Right renal cortex interstitium (tissue), 3 donors: ENCODE results near the gene POU2AF3. TPM values are rescaled to one million over a fixed set of nuclear protein-coding genes. Genes with fewer than 3 reads are reported as not detected.

Experiments used
- DNase-seq, 3 donors: peaks; one replicate each; pipeline ENCODE4 v3.0.0-alpha.2; 2013; ENCODE audit warnings: low read depth in 3 of 3, low spot score in 2 of 3
- polyA plus RNA-seq, 3 donors: library from polyadenylated mRNA; unstranded; fragments of 120-200 nt; gene quantifications; one replicate each; pipeline ENCODE4 v1.2.1, GENCODE V29; 2013; ENCODE audit not compliant: insufficient read length in 3 of 3

POU2AF3 gene
- polyA plus RNA-seq, 3 donors, result 7.7 to 9.1 (median 8.9) TPM

- DNase-seq, result no peak
Measured at GRCh38 chr11:111327908-111328624, 29.7 kb downstream of the POU2AF3 start.

DNA sequence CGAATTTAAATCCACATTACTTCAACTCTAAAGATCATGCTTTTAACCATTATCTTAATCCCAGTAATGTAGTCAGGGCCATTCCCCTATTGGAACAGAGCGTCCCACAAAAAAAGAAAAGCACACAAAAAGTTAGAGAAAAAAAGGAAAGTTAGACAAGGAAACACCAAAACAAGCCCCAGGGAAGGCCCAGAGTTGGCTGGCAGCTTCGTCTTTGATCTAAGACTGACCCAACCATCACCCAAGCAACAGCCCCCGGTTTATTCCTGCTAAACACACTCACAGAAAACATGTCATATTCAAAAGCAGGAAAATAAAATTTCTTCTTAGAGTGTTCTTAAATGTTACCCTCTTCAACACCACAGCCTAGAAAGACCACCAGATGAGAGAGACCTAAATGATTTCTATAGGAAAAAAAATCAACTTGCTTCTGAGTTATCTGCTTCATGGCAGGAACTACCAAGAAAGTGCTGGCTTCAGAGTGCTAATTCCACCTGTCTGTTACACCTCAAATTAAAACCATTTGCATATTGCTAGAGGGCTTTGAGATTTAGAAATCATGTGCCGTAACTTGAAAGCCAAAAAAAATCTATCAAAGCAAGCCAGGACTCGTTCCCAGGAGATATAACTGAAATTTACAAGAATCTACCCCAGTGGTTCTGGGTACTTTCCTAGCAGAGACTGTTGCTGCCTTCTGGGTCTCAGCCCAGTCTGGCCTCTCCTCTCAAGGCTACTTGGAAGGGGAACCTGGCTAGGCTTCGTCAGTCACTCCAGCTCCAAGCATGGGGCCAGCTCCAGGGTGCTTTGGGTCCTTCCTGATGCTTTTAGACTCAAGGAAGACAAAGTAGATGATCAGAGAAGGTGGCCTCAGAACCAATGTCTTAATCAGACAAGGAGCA, 31.2 kb downstream of the POU2AF3 start:
- no peak for DNase-seq

GRCh38 chr11:111330234-111330893, 32.0 kb downstream of the POU2AF3 start:
- DNase-seq, result no peak

DNA sequence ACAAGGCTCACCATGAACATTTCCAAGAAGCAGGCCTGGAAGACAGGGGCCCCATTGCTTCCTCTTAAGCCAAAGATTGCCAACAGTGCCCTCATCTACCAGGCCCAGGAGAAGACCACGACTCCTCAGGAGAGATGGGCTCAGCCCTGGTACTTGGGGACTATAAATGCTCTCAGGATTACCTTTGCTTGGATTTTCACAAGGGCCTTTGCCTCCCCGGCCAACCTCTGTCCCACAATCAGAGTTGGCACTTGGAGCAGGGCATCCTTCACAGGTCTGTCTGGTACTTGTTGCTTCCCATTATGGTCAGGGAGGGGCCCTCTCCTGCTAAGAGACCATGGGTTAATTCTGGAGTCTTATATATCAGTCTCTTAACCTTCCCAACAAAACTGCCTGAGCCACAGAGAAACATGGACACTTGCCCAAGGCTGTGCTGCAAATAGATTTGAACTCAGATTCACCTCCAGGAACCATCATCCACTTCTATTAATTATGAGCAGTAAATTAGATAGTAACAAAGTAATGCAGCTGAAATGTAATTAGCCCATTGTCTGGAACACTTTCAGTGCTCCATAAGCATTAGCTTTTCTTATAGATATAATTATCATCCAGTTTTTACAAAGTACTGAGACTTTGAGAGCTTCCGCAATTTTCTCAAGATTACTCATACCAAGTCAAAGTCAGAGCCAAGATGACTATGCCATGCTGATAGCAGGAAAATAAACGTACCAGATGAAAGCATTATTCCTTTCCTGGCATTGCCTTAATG, 33.5 kb downstream of the POU2AF3 start:
- no peak for DNase-seq

DNA sequence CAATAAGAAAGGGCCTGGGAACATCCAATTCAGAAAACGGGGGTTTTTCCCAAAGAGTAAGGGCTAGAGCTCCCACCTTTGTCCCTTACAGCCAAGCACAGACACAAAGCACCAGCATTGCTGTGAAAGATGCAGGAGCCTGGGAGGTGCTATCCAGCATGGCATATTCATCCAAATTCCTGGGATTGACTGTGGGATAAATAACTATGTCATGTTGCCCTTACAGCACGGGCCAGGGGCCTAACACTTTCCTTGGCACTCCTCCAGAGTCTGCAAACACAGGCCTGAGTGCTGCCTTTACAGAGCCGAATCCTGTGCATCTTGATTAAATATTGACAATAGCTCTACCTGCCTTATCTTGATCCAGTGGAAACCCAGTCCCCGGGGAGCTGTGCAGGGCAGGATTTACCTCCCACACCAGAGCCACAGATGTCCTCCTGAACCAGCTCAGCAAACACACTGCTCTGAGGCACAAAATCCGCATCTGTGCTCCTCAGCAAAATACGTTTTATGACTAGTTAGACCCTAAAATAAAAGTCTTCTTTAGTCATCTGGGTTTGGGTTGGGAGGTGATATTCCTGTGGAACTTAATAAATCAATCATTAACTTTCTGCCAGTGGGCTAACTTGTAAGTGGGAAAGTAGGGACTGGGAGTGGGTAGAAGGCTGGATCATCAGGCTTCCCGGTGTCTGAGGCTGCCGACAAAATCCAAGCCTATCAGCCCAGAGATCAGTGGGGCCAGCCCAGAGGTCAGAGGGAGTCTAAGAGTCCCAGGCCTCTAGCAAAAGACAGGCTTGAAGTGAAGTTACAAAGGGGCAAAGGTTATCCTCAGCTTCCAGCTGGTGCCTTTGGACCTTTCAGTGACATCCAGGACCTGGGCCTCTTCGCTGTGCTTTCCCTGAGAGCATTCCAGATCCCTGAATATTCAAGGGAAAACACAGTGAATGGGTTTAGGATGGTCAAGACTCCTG, 36.5 kb downstream of the POU2AF3 start:
- no peak for DNase-seq

GRCh38 chr11:111335549-111335948, 37.2 kb downstream of the POU2AF3 start:
- DNase-seq, result no peak

DNA sequence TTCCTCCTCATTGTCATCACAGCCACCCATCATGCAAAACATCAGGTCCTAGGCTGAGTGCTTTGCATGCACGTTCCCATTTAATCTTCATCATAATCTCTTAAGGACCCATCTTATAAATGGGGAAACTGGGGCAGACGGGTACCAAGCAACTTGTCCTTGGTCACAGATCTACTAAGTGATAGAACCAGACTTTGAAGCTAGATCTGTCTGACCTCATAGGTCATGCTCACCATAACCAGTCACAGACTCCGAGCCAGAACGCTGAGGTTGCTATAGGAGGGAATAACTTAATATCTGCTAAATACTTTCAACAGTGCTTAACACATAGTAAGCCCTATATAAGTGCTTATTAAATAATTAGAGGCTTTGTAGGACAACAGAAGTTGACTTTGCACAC, 37.7 kb downstream of the POU2AF3 start:
- no peak for DNase-seq

GRCh38 chr11:111336582-111337256, 38.4 kb downstream of the POU2AF3 start:
- DNase-seq, result no peak

- no peak for DNase-seq
Measured at GRCh38 chr11:111339758-111340388, 41.5 kb downstream of the POU2AF3 start.

DNA sequence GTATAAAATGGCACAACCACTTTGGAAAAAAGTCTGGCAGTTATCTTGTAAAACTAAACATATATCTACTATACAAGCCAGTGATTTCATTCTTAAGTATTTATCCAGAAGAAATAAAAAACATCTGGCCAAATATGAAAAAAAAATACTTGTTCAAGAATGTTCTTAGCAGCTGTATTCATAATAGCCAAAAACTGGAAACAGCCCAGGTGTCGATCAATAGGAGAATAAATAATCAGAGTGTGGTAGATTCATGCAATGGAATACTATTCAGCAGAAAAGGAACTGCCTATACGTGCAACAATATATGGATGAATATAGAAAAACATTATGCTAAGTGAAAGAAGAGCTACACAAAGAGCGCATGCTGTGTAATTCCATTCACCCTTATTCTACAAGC, 44.0 kb downstream of the POU2AF3 start:
- no peak for DNase-seq

- no peak for DNase-seq
Measured at GRCh38 chr11:111344032-111344431, 45.7 kb downstream of the POU2AF3 start.

GRCh38 chr11:111347002-111347722, 48.8 kb downstream of the POU2AF3 start:
- no peak for DNase-seq

DNA sequence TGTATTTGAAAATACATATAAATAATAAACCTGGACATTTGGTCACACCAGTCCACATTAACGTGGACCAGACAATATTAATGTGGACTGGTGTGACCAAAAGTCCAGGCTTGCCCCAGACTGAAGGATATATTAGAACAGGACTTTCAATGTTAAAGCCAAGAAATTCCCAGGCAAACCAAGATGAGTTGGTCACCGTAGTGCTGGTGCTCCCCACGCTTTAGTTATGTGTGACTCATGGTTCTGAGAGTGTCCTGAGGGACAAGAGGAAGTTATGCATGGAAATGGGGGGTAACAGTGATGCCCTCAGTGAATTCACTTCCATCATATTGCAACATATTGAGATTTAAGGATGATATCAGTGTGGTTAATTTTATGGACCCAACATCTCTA, 49.4 kb downstream of the POU2AF3 start:
- DNase-seq, result no peak

DNA sequence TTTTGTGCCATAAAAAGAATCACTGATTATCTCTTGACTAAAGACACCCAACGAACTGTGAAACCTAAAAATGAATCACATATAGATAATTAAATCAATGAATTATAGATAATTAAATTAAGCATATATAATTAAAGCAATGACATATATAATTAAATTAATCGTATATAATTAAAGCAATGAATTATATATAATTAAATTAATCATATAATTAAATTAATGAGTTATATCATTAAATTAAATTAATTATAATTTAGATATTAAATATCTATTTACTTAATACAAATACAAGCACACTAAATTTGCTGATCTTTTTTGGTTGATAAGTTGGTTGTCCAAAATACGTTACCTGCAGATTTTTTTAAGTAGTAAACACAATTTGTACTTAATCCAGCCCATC, 49.8 kb downstream of the POU2AF3 start:
- no peak for DNase-seq

DNA sequence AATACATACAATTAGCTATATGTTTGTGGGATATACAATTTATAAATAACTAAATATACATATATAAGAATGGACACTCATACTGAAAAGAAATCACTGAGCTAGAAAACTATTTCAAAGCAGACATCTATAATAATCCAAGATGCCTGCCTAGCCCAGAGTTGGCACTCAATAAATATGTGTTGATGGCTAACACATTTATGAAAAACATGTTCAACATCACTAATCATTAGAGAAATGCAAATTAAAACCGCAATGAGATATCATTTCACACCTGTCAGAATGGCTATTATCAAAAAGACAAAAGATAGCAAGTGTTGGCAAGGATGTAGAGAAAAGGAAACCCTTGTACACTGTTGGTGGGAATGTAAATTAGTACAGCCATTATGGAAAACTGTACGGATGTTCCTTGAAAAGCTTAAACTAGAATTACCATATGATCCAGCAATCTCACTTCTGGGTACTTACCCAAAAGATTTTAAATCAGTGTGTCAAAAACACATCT, 50.9 kb downstream of the POU2AF3 start:
- DNase-seq, result no peak

DNA sequence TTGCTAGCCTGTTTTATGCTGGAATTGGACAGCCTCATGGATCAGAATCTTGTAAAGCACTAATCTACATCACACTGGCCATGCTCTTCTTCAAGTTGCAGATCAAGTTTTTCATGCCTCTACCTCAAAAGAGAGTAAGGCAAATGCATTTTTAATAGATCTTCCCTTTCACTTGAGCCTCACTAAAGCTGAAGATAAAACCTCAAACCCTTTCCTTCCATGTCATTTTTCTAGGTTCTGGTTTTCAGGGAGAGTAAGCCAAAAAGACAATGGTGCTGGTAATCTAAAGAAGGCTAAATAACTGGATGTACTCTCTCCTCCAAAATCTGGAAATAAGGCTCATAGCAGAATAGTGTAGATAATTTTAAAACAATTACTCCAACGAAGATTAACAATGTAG, 52.5 kb downstream of the POU2AF3 start:
- no peak for DNase-seq

GRCh38 chr11:111351374-111352055, 53.2 kb downstream of the POU2AF3 start:
- DNase-seq, result no peak
